Stomach (tissue), 9 donors: ENCODE data around the gene VWCE. TPM values are rescaled to one million over a fixed set of nuclear protein-coding genes. Genes with fewer than 3 reads are reported as not detected.

ENCODE experiments used
- DNase-seq, 2 donors: peaks; one replicate each; pipeline versions ENCODE4 v3.0.0 to v3.0.0-alpha.2; 2013 to 2019
- H3K27ac ChIP-seq, 5 donors: fragments of 200-600 bp in 4 of 5; sonication (generic) in 4 of 5; one replicate each; pipeline ENCODE4 v1.5.1; 2013 to 2019; ENCODE audit warnings: mild to moderate bottlenecking in 1 of 5, moderate library complexity in 1 of 5
- H3K27me3 ChIP-seq, 3 donors: fragments of 200-600 bp; sonication (generic); one replicate each; pipeline ENCODE4 v1.5.1; 2017 to 2019; ENCODE audit warnings: mixed run types in 1 of 3
- H3K36me3 ChIP-seq, 4 donors: fragments of 200-600 bp; sonication (generic); 1 replicate in 3 of 4; 2 replicates in 1 of 4; pipeline ENCODE4 v1.5.1; 2016 to 2019
- H3K4me1 ChIP-seq, 4 donors: fragments of 200-600 bp; sonication (generic); one replicate each; pipeline ENCODE4 v1.5.1; 2016 to 2019
- H3K4me3 ChIP-seq, 4 donors: fragments of 200-600 bp; sonication (generic) in 3 of 4; one replicate each; pipeline ENCODE4 v1.5.1; 2016 to 2019; ENCODE audit warnings: mild to moderate bottlenecking in 1 of 4
- H3K9me3 ChIP-seq, 4 donors: fragments of 200-600 bp; sonication (generic); one replicate each; pipeline ENCODE4 v1.5.1; 2016 to 2019
- CTCF ChIP-seq, 7 experiments: fragments of 450-650 bp in 4 of 7; fragments of 200-600 bp in 3 of 7; sonication (generic) in 3 of 7; IDR thresholded peaks; one replicate each; pipeline ENCODE4 v1.5.1; 2016 to 2019; ENCODE audit warnings: antibody characterized with exemption in 7 of 7, control low read depth in 2 of 7, mild to moderate bottlenecking in 1 of 7
- EP300 ChIP-seq: sonication (generic); formaldehyde crosslinking; IDR thresholded peaks from one replicate; pipeline ENCODE4 v1.6.1; 2017; ENCODE audit warnings: antibody characterized with exemption
- POLR2A ChIP-seq, 4 donors: fragments of 450-650 bp; IDR thresholded peaks; one replicate each; pipeline ENCODE4 v1.6.1; 2016; ENCODE audit warnings: antibody characterized with exemption in 4 of 4, control low read depth in 2 of 4, mild to moderate bottlenecking in 1 of 4, moderate library complexity in 1 of 4
- POLR2AphosphoS5 ChIP-seq, 3 donors: sonication (generic); formaldehyde crosslinking; IDR thresholded peaks; one replicate each; pipeline ENCODE4 v1.6.1; 2016; ENCODE audit warnings: antibody characterized with exemption in 3 of 3
- WGBS, 5 donors: extraction: QIAGEN DNeasy Blood & Tissue Kit in 3 of 5; methylation state at CpG; one replicate each; pipeline versions ENCODE4 v1.1.5 to v1.1.7; 2013 to 2018; 5-methylcytosine and 5-hydroxymethylcytosine counted together
- intact Hi-C: fragments of 100-400 bp; cut with DNase I; formaldehyde crosslinking; loops from one replicate; pipeline ENCODE4 v1.15.1; 2023; ENCODE audit warnings: low total_unique reads
- polyA plus RNA-seq, 3 donors: library from polyadenylated mRNA; stranded (reverse); fragments of 200-250 nt; gene quantifications; one replicate each; pipeline ENCODE4 v1.2.3, GENCODE V29; 2013
- total RNA-seq, 5 donors: library from RNA; depleted of rRNA; stranded (reverse); fragments of >200 nt; gene quantifications; one replicate each; pipeline versions ENCODE4 v1.1.0 to v1.2.3, GENCODE V29; 2014 to 2016
- donor health status: healthy with polysubstance abuse.
- donor health status: Bipolar disorder and iron deficiency.
- donor health status: healthy.

Gene VWCE
- total and polyA plus RNA-seq, 8 donors: 0.45 to 4.6 (median 1.1) TPM; not detected in 2

DNA sequence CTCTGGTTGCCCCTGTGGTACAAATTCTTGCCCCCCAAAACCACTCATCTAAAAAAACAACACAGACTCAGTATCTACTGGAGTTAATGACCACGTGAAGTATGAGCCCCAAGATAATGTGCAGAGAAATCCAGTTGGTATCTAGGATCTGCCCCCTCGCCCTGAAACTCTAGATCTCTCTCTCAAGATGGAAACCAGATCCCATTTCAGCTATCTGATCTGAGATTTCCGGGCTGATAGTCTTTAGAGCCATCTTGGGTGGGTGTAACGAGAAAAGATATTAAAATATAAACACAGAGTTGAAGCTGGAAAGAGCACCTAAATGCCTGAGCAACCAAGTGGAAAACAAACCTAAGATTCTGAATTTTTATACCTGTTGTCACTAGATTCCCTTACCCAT, 14.0 kb upstream of the VWCE start:
- Histone ChIP-seq H3K27ac (no peak overlapping the region), H3K4me1 (no peaks in the 10 kb centered on the region), H3K27me3 (no peaks in the 10 kb centered on the region), H3K9me3 (no peaks in the 10 kb centered on the region), H3K36me3 (peaks cover 96 to 100% (median 100%) of the 10 kb centered on the region in 4 donors), H3K4me3 (no peak overlapping the region)
- WGBS, 5 donors: 90 to 94% (median 92%) methylated on average over 4 of the region's 4 CpGs
- no peak for DNase-seq
- no peak for TF ChIP-seq EP300
- TF ChIP-seq CTCF (IDR thresholded peaks at IDR 0.05): no peak
- no peak for TF ChIP-seq POLR2A (IDR thresholded peaks at IDR 0.05)
- no peak for TF ChIP-seq POLR2AphosphoS5 (IDR thresholded peaks at IDR 0.05)
- intact Hi-C loops: no loop called here

DNA sequence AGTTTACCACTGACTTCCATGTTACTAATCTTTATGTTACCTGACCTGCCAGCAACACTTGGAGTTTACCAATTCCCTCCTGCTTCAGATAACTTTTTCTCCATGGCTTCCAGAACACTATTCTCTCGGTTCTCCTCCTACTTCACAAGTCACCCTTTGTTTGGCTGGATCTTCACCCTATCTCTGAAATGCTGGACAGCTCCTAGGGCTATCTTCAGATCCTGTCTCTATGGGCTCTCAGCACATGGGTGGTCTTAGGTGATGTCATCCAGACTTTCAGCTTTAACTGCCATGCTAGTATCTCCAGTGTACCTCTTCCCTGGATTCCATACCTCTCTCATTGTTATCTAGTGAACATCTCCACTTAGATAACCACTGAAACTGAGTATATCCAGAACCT, 12.2 kb upstream of the VWCE start:
- Histone ChIP-seq H3K4me3 (no peak overlapping the region), H3K4me1 (no peaks in the 10 kb centered on the region), H3K36me3 (peaks cover 95 to 100% (median 100%) of the 10 kb centered on the region in 4 donors), H3K27me3 (no peaks in the 10 kb centered on the region), H3K27ac (no peak overlapping the region), H3K9me3 (no peaks in the 10 kb centered on the region)
- DNase-seq: no peak
- 64 to 91% (median 76%) methylated on average over 1 of the region's 1 CpG for WGBS, 5 donors
- intact Hi-C loops: no loop called here
- no peak for TF ChIP-seq POLR2A (IDR thresholded peaks at IDR 0.05)
- TF ChIP-seq EP300: no peak
- no peak for TF ChIP-seq POLR2AphosphoS5 (IDR thresholded peaks at IDR 0.05)

DNA sequence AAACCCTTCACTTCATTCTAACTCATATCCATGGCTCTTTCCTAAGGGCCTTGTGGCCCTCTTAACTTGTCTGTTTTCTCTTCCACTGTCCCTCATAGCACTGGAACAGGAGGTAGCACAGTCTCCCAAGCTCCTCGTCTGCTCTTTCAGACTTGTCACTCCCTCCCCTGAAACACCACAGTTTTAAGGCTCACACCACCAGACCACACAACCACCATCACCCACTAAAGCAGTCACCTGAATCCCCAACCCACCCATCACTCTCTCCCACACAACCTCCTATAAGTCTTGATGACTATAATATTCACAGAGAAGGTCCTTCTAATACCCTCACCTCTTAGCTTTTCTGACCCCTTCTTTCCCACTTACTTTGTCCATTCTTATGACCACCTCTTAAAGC, 11.1 kb upstream of the VWCE start:
- no peaks in the 10 kb centered on the region for H3K9me3 ChIP-seq
- WGBS, 5 donors: 79 to 91% (median 81%) methylated on average over 1 of the region's 1 CpG
- intact Hi-C loops: no loop called here
- H3K27me3 ChIP-seq: no peaks in the 10 kb centered on the region
- H3K4me1 ChIP-seq: no peaks in the 10 kb centered on the region
- H3K4me3 ChIP-seq: no peak overlapping the region
- peaks cover 95 to 100% (median 100%) of the 10 kb centered on the region in 4 donors for H3K36me3 ChIP-seq
- TF ChIP-seq POLR2AphosphoS5 (IDR thresholded peaks at IDR 0.05): no peak
- TF ChIP-seq POLR2A (IDR thresholded peaks at IDR 0.05): no peak
- no peak for TF ChIP-seq CTCF (IDR thresholded peaks at IDR 0.05)
- no peak for TF ChIP-seq EP300
- DNase-seq: no peak
- H3K27ac ChIP-seq: no peak overlapping the region

DNA sequence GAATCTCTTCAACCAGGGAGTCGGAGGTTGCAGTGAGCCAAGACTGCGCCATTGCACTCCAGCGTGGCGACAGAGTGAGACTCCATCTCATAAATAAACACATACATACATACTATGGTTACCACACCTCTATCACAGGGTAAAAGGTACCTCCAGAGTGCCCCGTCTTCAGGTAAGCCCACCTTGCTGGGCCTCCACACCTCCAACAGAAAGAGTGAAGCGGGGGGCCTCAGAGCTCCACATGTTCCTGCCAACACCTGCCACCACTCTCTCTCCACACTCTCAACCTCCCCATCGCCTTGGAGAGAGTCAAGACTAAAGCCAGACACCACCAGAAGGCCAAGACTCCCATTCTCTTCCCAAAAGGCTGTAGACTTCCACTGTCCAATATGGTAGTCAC, 10.3 kb upstream of the VWCE start:
- DNase-seq: no peak
- H3K27me3 ChIP-seq: no peaks in the 10 kb centered on the region
- peaks cover 94 to 100% (median 100%) of the 10 kb centered on the region in 4 donors for H3K36me3 ChIP-seq
- no peak overlapping the region for H3K27ac ChIP-seq
- no peak overlapping the region for H3K4me3 ChIP-seq
- no peaks in the 10 kb centered on the region for H3K4me1 ChIP-seq
- TF ChIP-seq POLR2A (IDR thresholded peaks at IDR 0.05): no peak
- TF ChIP-seq CTCF (IDR thresholded peaks at IDR 0.05): no peak
- TF ChIP-seq EP300: no peak
- no peak for TF ChIP-seq POLR2AphosphoS5 (IDR thresholded peaks at IDR 0.05)
- no peaks in the 10 kb centered on the region for H3K9me3 ChIP-seq
- WGBS, 5 donors: 92 to 98% (median 97%) methylated on average over 7 of the region's 7 CpGs
- intact Hi-C loops: no loop called here

GRCh38 chr11:61303725-61304124, 8.6 kb upstream of the VWCE start:
- TF ChIP-seq POLR2AphosphoS5 (IDR thresholded peaks at IDR 0.05) (no peak), EP300 (no peak), CTCF (IDR thresholded peaks at IDR 0.05) (no peak), POLR2A (IDR thresholded peaks at IDR 0.05) (no peak)
- H3K9me3 ChIP-seq: no peaks in the 10 kb centered on the region
- intact Hi-C loops: no loop called here
- no peaks in the 10 kb centered on the region for H3K27me3 ChIP-seq
- 91 to 97% (median 95%) methylated on average over 9 of the region's 9 CpGs for WGBS, 5 donors
- H3K36me3 ChIP-seq: peaks cover 90 to 100% (median 100%) of the 10 kb centered on the region in 4 donors
- H3K4me1 ChIP-seq: peaks cover 0 to 1% (median 0%) of the 10 kb centered on the region in 4 donors
- no peak overlapping the region for H3K4me3 ChIP-seq
- DNase-seq: no peak
- H3K27ac ChIP-seq: no peak overlapping the region
